ENCODE results near the gene EVA1C. TPM values are rescaled to one million over a fixed set of nuclear protein-coding genes. Genes with fewer than 3 reads are reported as not detected.

Gene EVA1C
- total RNA-seq, 1 experiment from 2014 or later, result 22.2 TPM

- peaks cover 86% of the 10 kb centered on the region for H3K36me3 Mint-ChIP-seq (ENCODE audit: insufficient read depth, unreplicated experiment)
- no peaks in the 10 kb centered on the region for H3K9me3 Mint-ChIP-seq (ENCODE audit: unreplicated experiment)
- peak overlapping the region; percentile 95 for H3K27ac Mint-ChIP-seq (ENCODE audit: low read depth, unreplicated experiment)
- peak overlapping the region; percentile 31 for H3K4me3 Mint-ChIP-seq (ENCODE audit: unreplicated experiment)
- DNase-seq (ENCODE audit: unreplicated experiment), result no peak
- peaks cover 39% of the 10 kb centered on the region for H3K4me1 Mint-ChIP-seq (ENCODE audit: insufficient read depth, unreplicated experiment)
- BruUV-seq (replicated peaks), result TSS peak; percentile 19
- no peaks in the 10 kb centered on the region for H3K27me3 Mint-ChIP-seq (ENCODE audit: insufficient read depth, unreplicated experiment)
- TF ChIP-seq CTCF (IDR thresholded peaks at IDR 0.05; ENCODE audit: unreplicated experiment), result no peak
- intact Hi-C loops (cut with micrococcal nuclease), result no loop called here
- CTCF ChIA-PET, result interaction anchor here (0.6 to 2.7 kb wide), 6 partner anchors 8 to 234 kb away, joined by 3 to 14 read pairs (median 4); no protein-coding TSS in a partner anchor
- POLR2A ChIA-PET, result interaction anchor here (1.0 to 3.0 kb wide), 10 partner anchors 11 to 895 kb away, joined by 3 to 41 read pairs (median 4); partner anchors contain the start of genes CFAP298, EVA1C, IL10RB and URB1
Observed at GRCh38 chr21:32370998-32371766, 41.3 kb upstream of the EVA1C start.

- peak overlapping the region; percentile 31 for H3K4me3 Mint-ChIP-seq (ENCODE audit: unreplicated experiment)
- peaks cover 39% of the 10 kb centered on the region for H3K4me1 Mint-ChIP-seq (ENCODE audit: insufficient read depth, unreplicated experiment)
- peak; percentile 95 for DNase-seq (ENCODE audit: unreplicated experiment)
- intact Hi-C loops (cut with micrococcal nuclease), result no loop called here
- H3K9me3 Mint-ChIP-seq (ENCODE audit: unreplicated experiment), result no peaks in the 10 kb centered on the region
- CTCF ChIA-PET, result interaction anchor here (0.6 to 2.4 kb wide), 8 partner anchors 8 to 608 kb away, joined by 3 to 10 read pairs (median 4); no protein-coding TSS in a partner anchor
- H3K36me3 Mint-ChIP-seq (ENCODE audit: insufficient read depth, unreplicated experiment), result peaks cover 86% of the 10 kb centered on the region
- H3K27ac Mint-ChIP-seq (ENCODE audit: low read depth, unreplicated experiment), result peak overlapping the region; percentile 95
- POLR2A ChIA-PET, result interaction anchor here (0.6 to 3.0 kb wide), 20 partner anchors 9 to 1604 kb away, joined by 3 to 41 read pairs (median 4); partner anchors contain the start of genes CFAP298, EVA1C, IL10RB and URB1
- no peak for TF ChIP-seq CTCF (IDR thresholded peaks at IDR 0.05; ENCODE audit: unreplicated experiment)
- no TSS peak for BruUV-seq (replicated peaks)
- H3K27me3 Mint-ChIP-seq (ENCODE audit: insufficient read depth, unreplicated experiment), result no peaks in the 10 kb centered on the region
Observed at GRCh38 chr21:32371913-32372314, 40.6 kb upstream of the EVA1C start.

DNA sequence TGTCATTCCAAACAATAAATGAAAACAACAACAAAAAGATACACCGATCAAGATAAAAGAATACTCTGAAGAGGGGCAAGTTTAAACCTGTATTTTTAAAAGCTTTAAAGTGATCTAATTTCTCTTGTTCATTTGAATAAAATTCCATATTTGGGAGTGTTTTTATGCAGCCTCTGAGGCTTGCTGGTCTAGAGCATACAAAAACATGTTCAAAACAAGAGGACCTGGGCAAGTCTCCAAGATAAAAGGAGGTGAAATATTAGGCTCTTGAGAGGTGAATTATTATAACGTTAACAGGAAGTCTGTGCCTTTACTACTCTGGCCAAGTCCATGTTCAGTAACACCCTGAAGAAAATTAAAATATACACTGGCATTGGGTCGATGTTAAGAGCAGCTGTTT, 39.8 kb upstream of the EVA1C start:
- peak; percentile 70 for DNase-seq (ENCODE audit: unreplicated experiment)
- Mint-ChIP-seq H3K9me3 (ENCODE audit: unreplicated experiment) (no peaks in the 10 kb centered on the region), H3K27ac (ENCODE audit: low read depth, unreplicated experiment) (peak overlapping the region; percentile 95), H3K4me3 (ENCODE audit: unreplicated experiment) (peak overlapping the region; percentile 31), H3K36me3 (ENCODE audit: insufficient read depth, unreplicated experiment) (peaks cover 86% of the 10 kb centered on the region), H3K27me3 (ENCODE audit: insufficient read depth, unreplicated experiment) (no peaks in the 10 kb centered on the region), H3K4me1 (ENCODE audit: insufficient read depth, unreplicated experiment) (peaks cover 32% of the 10 kb centered on the region)
- BruUV-seq (replicated peaks), result no TSS peak
- intact Hi-C loops (cut with micrococcal nuclease), result no loop called here
- TF ChIP-seq CTCF (IDR thresholded peaks at IDR 0.05; ENCODE audit: unreplicated experiment), result no peak
- ChIA-PET CTCF (interaction anchor here (0.6 to 2.4 kb wide), 7 partner anchors 9 to 609 kb away, joined by 3 to 10 read pairs (median 4); no protein-coding TSS in a partner anchor), POLR2A (interaction anchor here (0.7 to 3.0 kb wide), 14 partner anchors 9 to 357 kb away, joined by 3 to 41 read pairs (median 4); partner anchors contain the start of genes CFAP298, EVA1C, MIS18A and URB1)

DNA sequence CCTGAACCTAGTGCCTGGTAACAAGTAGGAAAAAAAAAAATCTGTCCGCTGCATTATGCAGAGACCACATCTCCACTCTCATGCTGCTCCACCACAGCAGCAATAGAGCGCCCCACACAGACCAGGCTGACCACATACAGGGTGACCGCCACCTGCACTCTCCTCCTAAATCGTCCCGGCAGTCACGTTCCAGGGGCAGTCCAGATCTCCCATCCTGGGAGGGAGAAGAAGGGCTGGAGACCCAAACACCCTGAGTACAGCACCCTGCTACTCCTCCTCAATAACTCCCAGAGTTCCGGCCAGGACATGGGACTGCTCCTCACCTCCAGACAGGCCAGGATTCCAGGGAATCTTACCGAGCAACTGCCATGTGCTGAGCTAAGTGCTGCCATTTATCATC, 35.0 kb upstream of the EVA1C start:
- no peak overlapping the region for H3K4me3 Mint-ChIP-seq (ENCODE audit: unreplicated experiment)
- no peak for DNase-seq (ENCODE audit: unreplicated experiment)
- peak overlapping the region; percentile 39 for H3K27ac Mint-ChIP-seq (ENCODE audit: low read depth, unreplicated experiment)
- peaks cover 15% of the 10 kb centered on the region for H3K4me1 Mint-ChIP-seq (ENCODE audit: insufficient read depth, unreplicated experiment)
- TF ChIP-seq CTCF (IDR thresholded peaks at IDR 0.05; ENCODE audit: unreplicated experiment), result no peak
- ChIA-PET POLR2A (interaction anchor here (1.6 kb wide), 1 partner anchor 9 kb away, joined by 7 read pairs; no protein-coding TSS in a partner anchor), CTCF (no interaction called here)
- intact Hi-C loops (cut with micrococcal nuclease), result no loop called here
- BruUV-seq (replicated peaks), result no TSS peak
- H3K36me3 Mint-ChIP-seq (ENCODE audit: insufficient read depth, unreplicated experiment), result peaks cover 89% of the 10 kb centered on the region
- H3K27me3 Mint-ChIP-seq (ENCODE audit: insufficient read depth, unreplicated experiment), result no peaks in the 10 kb centered on the region
- H3K9me3 Mint-ChIP-seq (ENCODE audit: unreplicated experiment), result no peaks in the 10 kb centered on the region
